Lower leg skin (tissue), 3 donors: ENCODE measurements around the gene ARHGAP8.

Source experiments
- CTCF ChIP-seq, 3 donors: fragments of 450-650 bp; IDR thresholded peaks; one replicate each; pipeline ENCODE4 v1.5.1; 2016; ENCODE audit warnings: antibody characterized with exemption in 3 of 3, mild to moderate bottlenecking in 3 of 3, moderate library complexity in 2 of 3
- POLR2A ChIP-seq, 2 donors: fragments of 450-650 bp; IDR thresholded peaks; one replicate each; pipeline ENCODE4 v1.6.1; 2016 to 2017; ENCODE audit warnings: antibody characterized with exemption in 2 of 2, mild to moderate bottlenecking in 1 of 2, moderate library complexity in 1 of 2

GRCh38 chr22:44739024-44739423, 13.4 kb upstream of the ARHGAP8 start:
- TF ChIP-seq CTCF (IDR thresholded peaks at IDR 0.05): no peak
- TF ChIP-seq POLR2A (IDR thresholded peaks at IDR 0.05): no peak
